Prostate gland (tissue), 2 donors: ENCODE measurements around the gene UBP1. TPM values are rescaled to one million over a fixed set of nuclear protein-coding genes. Genes with fewer than 3 reads are reported as not detected.

Experiments
- DNase-seq: peaks from one replicate; pipeline ENCODE4 v3.0.0-alpha.2; 2019; ENCODE audit warnings: low spot score
- H3K27ac ChIP-seq, 2 donors: fragments of 200-600 bp; sonication (generic); 2 replicates each; pipeline ENCODE4 v1.5.1; 2017 to 2019
- H3K27me3 ChIP-seq: fragments of 200-600 bp; sonication (generic); replicated peaks from 2 replicates; pipeline ENCODE4 v1.5.1; 2019; ENCODE audit not compliant: insufficient read depth
- H3K36me3 ChIP-seq, 2 donors: fragments of 200-600 bp; sonication (generic); 1 replicate in 1 of 2; 2 replicates in 1 of 2; pipeline versions ENCODE4 v1.5.1 to v1.8.1; 2017 to 2019
- H3K4me1 ChIP-seq: fragments of 200-600 bp; sonication (generic); replicated peaks from 2 replicates; pipeline ENCODE4 v1.5.1; 2019
- H3K4me3 ChIP-seq, 2 donors: fragments of 200-600 bp; sonication (generic); 2 replicates each; pipeline ENCODE4 v1.5.1; 2017 to 2019
- H3K9me3 ChIP-seq: fragments of 200-600 bp; sonication (generic); 2 replicates; pipeline ENCODE4 v1.5.1; 2017
- CTCF ChIP-seq, 4 experiments: fragments of 200-600 bp in 2 of 4; fragments of 450-650 bp in 2 of 4; sonication (generic) in 2 of 4; IDR thresholded peaks; 1 replicate in 3 of 4; 2 replicates in 1 of 4; pipeline ENCODE4 v1.5.1; 2016 to 2019; ENCODE audit warnings: antibody characterized with exemption in 4 of 4, mild to moderate bottlenecking in 2 of 4, moderate library complexity in 2 of 4
- POLR2A ChIP-seq: fragments of 450-650 bp; IDR thresholded peaks from one replicate; pipeline ENCODE4 v1.6.1; 2016; ENCODE audit warnings: antibody characterized with exemption, mild to moderate bottlenecking
- POLR2AphosphoS5 ChIP-seq: sonication (generic); formaldehyde crosslinking; IDR thresholded peaks from one replicate; pipeline ENCODE4 v1.6.1; 2017; ENCODE audit warnings: antibody characterized with exemption
- WGBS: methylation state at CpG from one replicate; pipeline ENCODE4 v1.1.5; 2018; 5-methylcytosine and 5-hydroxymethylcytosine counted together
- intact Hi-C: fragments of 100-400 bp; cut with DNase I; formaldehyde crosslinking; loops from one replicate; pipeline ENCODE4 v1.14.2; 2022
- total RNA-seq, 2 donors: library from RNA; depleted of rRNA; stranded (reverse); fragments of >200 nt; gene quantifications; one replicate each; pipeline ENCODE4 v1.1.0, GENCODE V29; 2016

Gene UBP1
- total RNA-seq, 2 donors from 2014 or later = 52.3 to 57.2 TPM

- H3K4me1 ChIP-seq = no peaks in the 10 kb centered on the region
- no peak for DNase-seq
- H3K27me3 ChIP-seq = no peaks in the 10 kb centered on the region
- H3K36me3 ChIP-seq = peaks cover 3 to 5% of the 10 kb centered on the region in 2 donors
- no peaks in the 10 kb centered on the region for H3K9me3 ChIP-seq
- no peak overlapping the region for H3K27ac ChIP-seq
- TF ChIP-seq POLR2AphosphoS5 = no peak
- no peak for TF ChIP-seq CTCF (IDR thresholded peaks at IDR 0.05)
- no peak for TF ChIP-seq POLR2A
- intact Hi-C loops = no loop called here
- 100% methylated on average over 1 of the region's 1 CpG for WGBS
- H3K4me3 ChIP-seq = no peak overlapping the region
Measured at GRCh38 chr3:33394403-33395054, 45.7 kb downstream of the UBP1 start.

- Histone ChIP-seq H3K4me1 (no peaks in the 10 kb centered on the region), H3K27me3 (no peaks in the 10 kb centered on the region), H3K4me3 (no peak overlapping the region), H3K27ac (no peak overlapping the region), H3K9me3 (no peaks in the 10 kb centered on the region), H3K36me3 (peaks cover 3 to 5% of the 10 kb centered on the region in 2 donors)
- 51% methylated on average over 4 of the region's 4 CpGs for WGBS
- intact Hi-C loops = no loop called here
- DNase-seq = no peak
- TF ChIP-seq CTCF (IDR thresholded peaks at IDR 0.05) (no peak), POLR2AphosphoS5 (no peak), POLR2A (no peak)
Measured at GRCh38 chr3:33392703-33393125, 47.5 kb downstream of the UBP1 start.

GRCh38 chr3:33392144-33392543, 48.1 kb downstream of the UBP1 start:
- H3K9me3 ChIP-seq = no peaks in the 10 kb centered on the region
- no peak for DNase-seq
- peaks cover 3% of the 10 kb centered on the region in 2 donors for H3K36me3 ChIP-seq
- intact Hi-C loops = no loop called here
- H3K27ac ChIP-seq = no peak overlapping the region
- H3K27me3 ChIP-seq = no peaks in the 10 kb centered on the region
- no peaks in the 10 kb centered on the region for H3K4me1 ChIP-seq
- TF ChIP-seq POLR2AphosphoS5 (no peak), POLR2A (no peak), CTCF (IDR thresholded peaks at IDR 0.05) (no peak)
- no peak overlapping the region for H3K4me3 ChIP-seq
- 96% methylated on average over 4 of the region's 4 CpGs for WGBS

- H3K9me3 ChIP-seq = no peaks in the 10 kb centered on the region
- no peaks in the 10 kb centered on the region for H3K27me3 ChIP-seq
- intact Hi-C loops = no loop called here
- H3K27ac ChIP-seq = no peak overlapping the region
- TF ChIP-seq CTCF (IDR thresholded peaks at IDR 0.05) (no peak), POLR2A (no peak), POLR2AphosphoS5 (no peak)
- no peaks in the 10 kb centered on the region for H3K4me1 ChIP-seq
- peaks cover 0 to 3% of the 10 kb centered on the region in 2 donors for H3K36me3 ChIP-seq
- WGBS = 89% methylated on average over 8 of the region's 8 CpGs
- H3K4me3 ChIP-seq = no peak overlapping the region
- no peak for DNase-seq
Measured at GRCh38 chr3:33391255-33391995, 48.8 kb downstream of the UBP1 start.
